HUES48 (cell line): ENCODE data around the gene PARM1.

Experiments
- H3K27ac ChIP-seq: one replicate; pipeline ENCODE4 v1.7.0; 2013; ENCODE audit warnings: low read depth, low read length, inconsistent platforms
- H3K27me3 ChIP-seq: 2 replicates; pipeline ENCODE4 v1.6.1; 2013; ENCODE audit warnings: mild to moderate bottlenecking, low read length; ENCODE audit not compliant: control insufficient read depth, insufficient read depth
- H3K36me3 ChIP-seq: 2 replicates; pipeline ENCODE4 v1.6.1; 2013; ENCODE audit warnings: low read length; ENCODE audit not compliant: control insufficient read depth, insufficient read depth
- H3K4me1 ChIP-seq: 2 replicates; pipeline ENCODE4 v1.6.1; 2013; ENCODE audit warnings: mild to moderate bottlenecking, low read length; ENCODE audit not compliant: control insufficient read depth, insufficient read depth
- H3K4me3 ChIP-seq: 2 replicates; pipeline ENCODE4 v1.5.1; 2013; ENCODE audit warnings: mild to moderate bottlenecking, low read depth, low read length
- H3K9ac ChIP-seq: 2 replicates; pipeline ENCODE4 v1.6.1; 2013; ENCODE audit warnings: mild to moderate bottlenecking, low read depth, low read length, moderate library complexity
- H3K9me3 ChIP-seq: 2 replicates; pipeline ENCODE4 v1.6.1; 2013; ENCODE audit warnings: low read length; ENCODE audit not compliant: control insufficient read depth, insufficient read depth

Gene PARM1

GRCh38 chr4:75087416-75087815 is 154.5 kb downstream of the PARM1 start:
- Histone ChIP-seq H3K27me3 (no peaks in the 10 kb centered on the region), H3K27ac (no peak overlapping the region), H3K9me3 (no peaks in the 10 kb centered on the region; the same call in 1 of the 2 replicates), H3K36me3 (no peaks in the 10 kb centered on the region), H3K4me3 (no peak overlapping the region), H3K4me1 (no peaks in the 10 kb centered on the region), H3K9ac (no peak overlapping the region)

GRCh38 chr4:75087865-75088264 is 154.9 kb downstream of the PARM1 start:
- Histone ChIP-seq H3K27ac (no peak overlapping the region), H3K9me3 (no peaks in the 10 kb centered on the region; the same call in 1 of the 2 replicates), H3K9ac (no peak overlapping the region), H3K4me1 (no peaks in the 10 kb centered on the region), H3K36me3 (no peaks in the 10 kb centered on the region), H3K27me3 (no peaks in the 10 kb centered on the region), H3K4me3 (no peak overlapping the region)

- no peaks in the 10 kb centered on the region for H3K4me1 ChIP-seq
- no peaks in the 10 kb centered on the region; the same call in 1 of the 2 replicates for H3K9me3 ChIP-seq
- no peak overlapping the region for H3K27ac ChIP-seq
Measured at GRCh38 chr4:75089206-75089605, 156.3 kb downstream of the PARM1 start.

GRCh38 chr4:75099321-75099720 is 166.4 kb downstream of the PARM1 start:
- Histone ChIP-seq H3K36me3 (no peaks in the 10 kb centered on the region), H3K27me3 (no peaks in the 10 kb centered on the region), H3K4me1 (no peaks in the 10 kb centered on the region), H3K9ac (no peak overlapping the region), H3K4me3 (no peak overlapping the region), H3K27ac (no peak overlapping the region), H3K9me3 (peaks cover 4% of the 10 kb centered on the region; the same call in 1 of the 2 replicates)

More at GRCh38 chr4:75089206-75089605, 156.3 kb downstream of the PARM1 start:
- Histone ChIP-seq H3K36me3 (no peaks in the 10 kb centered on the region), H3K27me3 (no peaks in the 10 kb centered on the region), H3K4me3 (no peak overlapping the region), H3K9ac (no peak overlapping the region)
